HG02870 (cell line): ENCODE measurements around the gene ACOX1.
"Not testable (repeated sequence)": the region's sequence is repeated elsewhere in the genome, so short reads cannot be mapped to it uniquely, and the experiment has no call there.

Experiments
- ATAC-seq: cut with Tn5 transposase; IDR thresholded peaks from one replicate; pipeline ENCODE4 v1.9.1; 2021; ENCODE audit warnings: mild to moderate bottlenecking, moderate library complexity; ENCODE audit not compliant: unreplicated experiment

ACOX1 gene

GRCh38 chr17:75983501-75984181 is 4.7 kb upstream of the ACOX1 start:
- ATAC-seq = no peak

GRCh38 chr17:75981019-75981615 is 2.2 kb upstream of the ACOX1 start:
- no peak for ATAC-seq

GRCh38 chr17:75980188-75981018 is 1.4 kb upstream of the ACOX1 start:
- ATAC-seq = no peak

DNA sequence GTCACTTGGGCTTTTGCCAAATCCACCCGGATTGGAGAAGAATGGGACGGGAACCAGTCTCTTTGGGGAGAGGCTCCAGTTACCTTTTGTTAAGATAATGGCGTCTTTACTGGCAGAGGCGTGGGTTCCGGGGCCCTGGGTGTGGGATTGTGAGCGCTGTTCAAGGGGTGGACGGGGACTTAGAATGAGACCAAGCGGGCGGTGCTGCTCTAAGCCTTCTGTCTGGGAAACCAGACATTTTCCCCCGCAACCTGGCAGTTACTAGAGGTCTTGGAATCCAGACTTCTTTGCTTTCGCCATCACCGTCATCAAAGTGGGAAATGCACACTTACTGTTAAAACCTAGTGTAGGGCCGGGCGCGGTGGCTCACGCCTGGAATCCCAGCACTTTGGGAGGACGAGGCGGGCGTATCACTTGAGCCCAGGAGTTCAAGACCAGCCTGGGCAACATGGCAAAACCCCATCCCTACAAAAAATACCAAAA is 780 bp upstream of the ACOX1 start:
- peak; percentile 14 for ATAC-seq

DNA sequence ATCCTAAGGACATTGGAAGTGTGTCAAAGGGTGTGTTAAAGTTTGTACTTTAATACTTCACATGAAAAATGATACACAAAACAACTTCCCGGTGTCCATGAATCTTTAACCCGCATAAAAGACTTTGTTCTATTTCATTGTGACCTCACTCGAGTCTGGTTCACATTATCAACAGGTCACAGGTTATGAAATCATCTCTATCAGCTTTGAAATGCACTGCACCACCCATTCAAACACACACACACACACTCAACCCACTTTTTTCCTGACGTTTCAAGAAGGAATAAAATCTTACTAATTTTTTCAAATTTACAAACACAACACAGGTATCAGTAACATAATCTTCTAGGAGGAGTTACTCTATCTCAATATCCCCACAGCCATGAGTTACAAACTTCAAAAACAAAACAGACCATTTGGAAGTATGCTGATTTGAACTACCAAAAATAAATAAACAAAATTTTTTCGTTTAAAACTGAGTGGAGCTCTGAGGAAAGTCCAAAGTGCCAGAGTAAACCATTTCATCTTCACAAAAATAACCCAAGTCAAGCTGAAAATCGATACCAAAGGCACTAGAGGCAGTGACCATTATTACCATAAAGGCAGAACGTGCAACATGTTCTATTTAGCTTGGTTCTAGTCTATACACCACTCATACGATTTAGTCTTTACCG is 2.7 kb downstream of the ACOX1 start:
- no peak for ATAC-seq

DNA sequence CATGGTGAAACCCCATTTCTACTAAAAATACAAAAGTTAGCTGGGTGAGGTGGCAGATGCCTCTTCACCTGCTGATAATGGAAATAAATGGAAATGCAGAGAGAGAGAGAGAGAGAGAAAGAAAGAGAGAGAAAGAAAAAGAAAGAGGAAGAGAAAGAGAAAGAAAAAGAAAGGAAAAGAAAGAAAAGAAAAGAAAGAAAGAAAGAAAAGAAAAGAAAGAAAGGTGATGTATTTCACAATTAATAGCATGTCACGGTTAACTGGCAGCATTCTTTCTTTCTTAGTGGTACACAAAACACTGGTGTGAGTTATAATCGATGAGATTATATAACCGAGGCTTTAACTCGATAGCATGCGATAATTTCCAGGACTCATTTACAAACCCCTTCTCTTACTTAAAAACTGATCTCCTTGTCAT is 3.2 kb downstream of the ACOX1 start:
- ATAC-seq = no peak

GRCh38 chr17:75975187-75975586 is 3.8 kb downstream of the ACOX1 start:
- ATAC-seq = not testable (repeated sequence)

DNA sequence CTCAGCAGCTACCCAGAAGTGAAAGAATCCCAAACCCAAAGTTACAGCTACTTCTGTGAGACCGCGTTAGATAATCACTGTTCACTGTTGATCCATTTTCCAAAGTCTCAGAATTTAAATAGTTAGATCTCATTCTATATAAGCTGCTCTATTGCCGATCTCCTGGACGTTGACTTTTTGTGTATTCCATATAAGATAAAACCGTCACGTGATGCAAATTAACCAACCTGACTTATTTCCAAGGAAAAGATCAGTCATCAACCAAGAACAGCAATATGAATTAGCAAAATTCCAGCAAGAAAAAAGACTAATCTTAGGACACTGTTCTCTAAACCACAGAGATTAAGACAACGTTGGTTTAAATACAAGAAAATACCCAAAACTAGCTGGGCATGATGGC is 8.3 kb downstream of the ACOX1 start:
- no peak for ATAC-seq

- ATAC-seq = no peak
Measured at GRCh38 chr17:75970011-75970523, 8.9 kb downstream of the ACOX1 start.

DNA sequence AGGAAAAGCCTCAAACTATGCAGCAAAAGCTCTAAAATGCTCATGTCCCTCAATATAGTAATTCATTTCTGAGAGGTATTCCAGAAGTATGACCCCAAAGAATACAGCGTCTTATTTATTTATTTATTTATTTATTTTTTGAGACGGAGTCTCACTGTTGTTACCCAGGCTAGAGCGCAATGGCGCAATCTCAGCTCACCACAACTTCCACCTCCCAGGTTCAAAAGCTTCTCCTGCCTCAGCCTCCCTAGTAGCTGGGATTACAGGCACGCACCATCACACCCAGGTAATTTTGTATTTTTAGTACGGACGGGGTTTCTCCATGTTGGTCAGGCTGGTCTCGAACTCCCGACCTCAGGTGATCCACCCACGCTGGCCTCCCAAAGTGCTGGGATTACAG is 9.9 kb downstream of the ACOX1 start:
- ATAC-seq = not testable (repeated sequence)

GRCh38 chr17:75965468-75965867 is 13.5 kb downstream of the ACOX1 start:
- ATAC-seq = no peak

DNA sequence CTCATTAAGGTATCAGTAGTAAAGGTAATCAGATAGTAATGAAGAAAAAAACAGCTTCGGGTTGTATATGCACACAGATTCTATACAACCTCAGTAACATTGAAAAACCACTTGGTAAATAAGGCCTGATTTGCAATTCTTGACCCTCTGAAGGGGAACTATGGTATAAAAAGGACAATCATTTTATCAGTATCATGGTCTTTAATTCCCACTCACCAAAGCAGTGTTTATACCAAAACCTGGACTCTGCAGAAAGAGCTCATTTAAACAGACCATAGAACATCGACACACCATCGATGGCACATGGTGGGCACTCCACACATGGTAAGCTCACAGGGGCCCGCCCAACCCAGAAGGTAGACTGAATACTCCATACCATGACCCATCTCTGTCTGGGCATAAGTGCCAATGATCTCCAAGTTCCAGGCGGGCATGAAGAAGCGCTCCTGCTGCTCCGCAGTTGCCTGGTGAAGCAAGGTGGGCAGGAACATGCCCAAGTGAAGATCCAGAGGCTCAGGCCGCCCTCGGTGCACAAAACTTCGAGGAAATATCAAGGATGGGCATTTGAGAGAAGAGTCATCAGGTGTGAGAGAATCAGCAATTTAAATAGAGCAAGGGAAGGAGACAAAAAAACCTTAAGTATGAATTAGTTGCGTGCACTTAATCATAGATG is 19.0 kb downstream of the ACOX1 start:
- no peak for ATAC-seq

DNA sequence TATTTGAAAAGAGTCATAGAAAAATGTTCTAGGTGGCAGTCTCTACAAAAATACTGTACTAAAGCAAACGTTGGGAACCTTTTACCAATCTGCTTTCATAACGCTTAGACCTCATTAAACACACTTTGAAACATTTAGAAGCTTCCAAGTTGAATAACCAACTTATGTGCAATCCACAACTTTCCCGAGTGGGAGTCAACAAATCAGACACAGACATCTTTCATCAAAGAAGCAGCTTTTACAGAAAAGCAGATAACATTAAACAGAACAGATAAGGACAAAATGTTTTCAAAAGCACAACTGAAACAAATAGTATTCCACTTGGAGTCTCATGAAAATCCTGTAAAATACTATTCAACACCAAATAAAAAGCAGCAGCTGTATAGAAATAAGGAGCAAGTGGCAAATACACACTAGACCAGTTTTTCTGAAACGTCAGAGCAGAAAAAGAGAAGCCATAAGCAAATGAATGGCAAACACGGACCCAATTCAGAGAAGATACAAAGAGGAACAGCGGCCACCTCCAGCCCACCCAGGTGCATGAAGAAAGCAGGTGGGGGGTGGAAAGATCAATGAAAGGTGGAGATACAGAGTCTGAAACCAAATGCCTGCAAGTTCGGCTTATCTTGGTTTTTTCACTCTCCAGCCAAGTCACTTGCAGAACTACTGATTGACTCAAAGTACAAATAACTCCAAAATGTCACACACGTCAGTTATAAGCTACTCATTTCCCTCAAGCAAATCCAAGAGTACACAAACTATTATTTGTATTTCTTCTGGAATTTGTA is 19.7 kb downstream of the ACOX1 start:
- no peak for ATAC-seq

GRCh38 chr17:75950855-75951554 is 28.0 kb downstream of the ACOX1 start:
- no peak for ATAC-seq

GRCh38 chr17:75950421-75950820 is 28.5 kb downstream of the ACOX1 start:
- no peak for ATAC-seq

DNA sequence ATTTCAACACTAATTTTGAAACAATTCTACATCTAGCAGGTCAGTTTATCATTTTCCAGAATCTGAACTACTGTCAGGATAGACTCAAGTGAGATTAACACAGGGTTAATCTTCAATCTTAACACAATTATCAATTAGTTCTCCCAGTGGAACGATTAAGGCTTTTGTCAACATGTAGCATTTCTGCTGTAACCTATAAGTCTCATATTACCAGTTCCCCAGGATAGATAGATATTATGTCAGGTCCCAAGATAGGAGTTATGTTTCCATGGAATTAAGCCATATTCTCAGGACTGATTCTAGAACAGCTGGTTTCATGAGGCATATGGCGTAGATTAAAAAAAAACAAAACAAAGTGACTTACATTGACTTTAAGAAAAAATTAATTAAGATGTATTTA is 33.8 kb downstream of the ACOX1 start:
- ATAC-seq = no peak

GRCh38 chr17:75943491-75943890 is 35.5 kb downstream of the ACOX1 start:
- ATAC-seq = no peak

DNA sequence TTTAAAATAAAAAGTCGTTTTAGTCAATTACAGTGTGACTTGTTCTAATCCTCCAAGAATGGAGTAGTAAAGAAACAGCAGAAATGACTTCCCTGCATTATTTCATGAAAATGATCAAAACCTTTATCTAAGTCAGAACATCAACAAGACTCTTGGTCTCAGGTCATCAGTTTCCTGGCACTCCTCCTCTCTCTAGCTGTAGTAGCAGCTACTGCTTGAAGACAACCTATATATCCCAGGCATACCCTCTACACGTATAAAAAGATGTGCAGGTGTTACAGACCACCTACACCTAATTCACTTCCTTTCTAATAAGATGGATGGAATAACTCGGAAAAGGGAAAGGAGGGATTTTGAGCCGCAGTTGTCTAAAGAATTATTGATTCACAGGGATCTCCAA is 36.5 kb downstream of the ACOX1 start:
- ATAC-seq = no peak

DNA sequence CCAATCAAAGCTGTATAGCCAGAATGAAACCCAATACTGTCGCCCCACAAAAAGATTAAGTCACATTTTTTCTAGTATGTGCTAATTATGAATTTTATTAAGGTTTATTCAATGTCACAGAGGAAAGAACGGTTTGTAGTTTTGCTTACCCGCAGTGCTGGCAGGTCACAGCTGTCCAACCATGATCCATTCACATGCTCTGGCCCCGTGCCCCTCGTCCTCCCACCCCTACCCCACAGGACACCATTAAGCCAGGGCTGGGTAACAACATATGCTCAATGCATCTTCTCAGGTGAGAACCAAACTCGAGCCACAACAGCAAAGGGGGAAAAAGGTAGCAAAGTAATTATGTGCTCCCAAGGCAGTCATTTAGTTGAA is 37.5 kb downstream of the ACOX1 start:
- ATAC-seq = no peak
